HepG2 (cell line): ENCODE results near the gene CDK11A. TPM values are rescaled to one million over a fixed set of nuclear protein-coding genes. Genes with fewer than 3 reads are reported as not detected.

Experiments
- EEA1 ChIP-seq: sonication (generic); formaldehyde crosslinking; IDR thresholded peaks from 2 replicates; pipeline ENCODE4 v1.5.1; 2020; ENCODE audit warnings: mild to moderate bottlenecking, missing genetic modification reagents, borderline replicate concordance
- FOXA1 ChIP-seq, 2 experiments: fragments of 450-650 bp in 1 of 2; sonication (generic) in 1 of 2; formaldehyde crosslinking in 1 of 2; IDR thresholded peaks; 2 replicates each; pipeline versions ENCODE4 v1.4.0 to v1.6.1; 2016 to 2020; ENCODE audit warnings: missing genetic modification reagents in 1 of 2
- GABPB1 ChIP-seq: IDR thresholded peaks from 2 replicates; pipeline ENCODE4 v1.6.1; 2016; ENCODE audit warnings: mild to moderate bottlenecking, missing genetic modification reagents, moderate library complexity, missing compliant biosample characterization
- GATAD2A ChIP-seq: IDR thresholded peaks from 2 replicates; pipeline ENCODE4 v1.6.1; 2016
- MAFK ChIP-seq, 2 experiments: IDR thresholded peaks in 1 of 2; conservative IDR thresholded peaks in 1 of 2; 2 replicates each; pipeline ENCODE4 v1.6.1; 2011; ENCODE audit warnings: improper control_type of control experiment in 2 of 2, low read length in 2 of 2
- MAX ChIP-seq: IDR thresholded peaks from 2 replicates; pipeline ENCODE4 v1.6.1; 2012; ENCODE audit warnings: inconsistent platforms
- NFE2 ChIP-seq: sonication (generic); formaldehyde crosslinking; IDR thresholded peaks from 2 replicates; pipeline ENCODE4 v1.4.0; 2020; ENCODE audit warnings: missing genetic modification reagents
- NFKB2 ChIP-seq: sonication (generic); formaldehyde crosslinking; IDR thresholded peaks from 2 replicates; pipeline ENCODE4 v1.4.0; 2020; ENCODE audit warnings: missing genetic modification reagents, borderline replicate concordance
- NRL ChIP-seq: sonication (generic); formaldehyde crosslinking; IDR thresholded peaks from 2 replicates; pipeline ENCODE4 v1.5.0; 2020; ENCODE audit warnings: missing genetic modification reagents, mild to moderate bottlenecking, moderate library complexity, borderline replicate concordance
- PAXIP1 ChIP-seq: sonication (generic); formaldehyde crosslinking; conservative IDR thresholded peaks from 2 replicates; pipeline ENCODE4 v1.4.0; 2020; ENCODE audit warnings: mild to moderate bottlenecking, missing genetic modification reagents, moderate library complexity
- SNAPC2 ChIP-seq: sonication (generic); formaldehyde crosslinking; IDR thresholded peaks from 2 replicates; pipeline ENCODE4 v1.8.1; 2022; ENCODE audit warnings: mild to moderate bottlenecking, missing genetic modification reagents
- TBX3 ChIP-seq: fragments of 450-650 bp; IDR thresholded peaks from 2 replicates; pipeline ENCODE4 v1.6.1; 2017; ENCODE audit warnings: antibody characterized with exemption, mild to moderate bottlenecking, inconsistent platforms, borderline replicate concordance
- TCF7L2 ChIP-seq: IDR thresholded peaks from 2 replicates; pipeline ENCODE4 v1.6.1; 2011; ENCODE audit warnings: mild to moderate bottlenecking, low read depth, low read length, moderate library complexity
- ZNF256 ChIP-seq: sonication (generic); formaldehyde crosslinking; conservative IDR thresholded peaks from 2 replicates; pipeline ENCODE4 v1.4.0; 2020; ENCODE audit warnings: missing genetic modification reagents
- ZNF431 ChIP-seq: sonication (generic); formaldehyde crosslinking; IDR thresholded peaks from 2 replicates; pipeline ENCODE4 v1.9.0; 2022; ENCODE audit warnings: missing genetic modification reagents, low read depth, mild to moderate bottlenecking, borderline replicate concordance
- ZNF598 ChIP-seq: sonication (generic); formaldehyde crosslinking; IDR thresholded peaks from 2 replicates; pipeline ENCODE4 v1.5.1; 2020; ENCODE audit warnings: mild to moderate bottlenecking, missing genetic modification reagents, borderline replicate concordance
- ZNF788 ChIP-seq: sonication (generic); formaldehyde crosslinking; IDR thresholded peaks from 2 replicates; pipeline ENCODE4 v1.5.0; 2020; ENCODE audit warnings: mild to moderate bottlenecking, missing genetic modification reagents, borderline replicate concordance
- ZNF839 ChIP-seq: sonication (generic); formaldehyde crosslinking; IDR thresholded peaks from 2 replicates; pipeline ENCODE4 v1.4.0; 2020; ENCODE audit warnings: missing genetic modification reagents, mild to moderate bottlenecking, borderline replicate concordance
- ZNF891 ChIP-seq: sonication (generic); formaldehyde crosslinking; IDR thresholded peaks from 2 replicates; pipeline ENCODE4 v1.5.0; 2020; ENCODE audit warnings: mild to moderate bottlenecking, missing genetic modification reagents
- polyA plus RNA-seq, 8 experiments: library from polyadenylated mRNA; depleted of rRNA in 3 of 8; stranded (reverse) in 7 of 8; unstranded in 1 of 8; fragments of >200 nt; fragmentation: Illumina TruSeq in 4 of 8; extraction: Trizol in 4 of 8; gene quantifications; 2 replicates each; pipeline versions ENCODE4 v1.2.1 to v1.2.3, GENCODE V29; 2011 to 2016; ENCODE audit warnings: low read depth in 4 of 8, missing spikeins in 1 of 8, mixed read lengths in 1 of 8; ENCODE audit not compliant: insufficient read depth in 1 of 8
- total RNA-seq, 5 experiments: library from RNA; depleted of rRNA; stranded (reverse); fragments of >200 nt; fragmentation: Illumina TruSeq; extraction: Trizol; gene quantifications; 2 replicates each; pipeline ENCODE4 v1.2.3, GENCODE V29; 2016; ENCODE audit warnings: low read depth in 1 of 5
- TF ChIP-seq, protein P1 (sequence below): sonication (generic); formaldehyde crosslinking; IDR thresholded peaks from 2 replicates; pipeline ENCODE4 v1.5.0; 2020; ENCODE audit warnings: missing genetic modification reagents
- TF ChIP-seq, protein P2 (sequence below): sonication (generic); formaldehyde crosslinking; IDR thresholded peaks from 2 replicates; pipeline ENCODE4 v1.4.0; 2020; ENCODE audit warnings: mild to moderate bottlenecking, missing genetic modification reagents, borderline replicate concordance

The CDK11A gene
- total and polyA plus RNA-seq, 2 of the 13 experiments (the other 11 are each of a cell fraction or from before 2014, with no cell fraction given) = 11.2 to 17.9 TPM

GRCh38 chr1:1678581-1679380 lies 45.4 kb downstream of the CDK11A start (continued):
- TF ChIP-seq, protein P1, sequence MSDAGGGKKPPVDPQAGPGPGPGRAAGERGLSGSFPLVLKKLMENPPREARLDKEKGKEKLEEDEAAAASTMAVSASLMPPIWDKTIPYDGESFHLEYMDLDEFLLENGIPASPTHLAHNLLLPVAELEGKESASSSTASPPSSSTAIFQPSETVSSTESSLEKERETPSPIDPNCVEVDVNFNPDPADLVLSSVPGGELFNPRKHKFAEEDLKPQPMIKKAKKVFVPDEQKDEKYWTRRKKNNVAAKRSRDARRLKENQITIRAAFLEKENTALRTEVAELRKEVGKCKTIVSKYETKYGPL (CRISPR knock-in tag) = no peak
- TF ChIP-seq NFKB2 (CRISPR knock-in tag) (no peak), TBX3 (no peak), MAFK (conservative IDR thresholded peaks at IDR 0.05 in 1 of 2, IDR thresholded peaks at IDR 0.05 in 1 of 2; ENCODE audit: low read length in 2 of 2) (no peak), NFE2 (CRISPR knock-in tag) (no peak), ZNF891 (peak; percentile 83), ZNF431 (0 out of 2 replicates have a peak, but pooled peaks have one; percentile 27), PAXIP1 (CRISPR knock-in tag) (peak; percentile 77), GABPB1 (peak; percentile 62), ZNF839 (CRISPR knock-in tag) (no peak), ZNF598 (no peak), ZNF256 (CRISPR knock-in tag) (no peak), FOXA1 (IDR thresholded peaks at IDR 0.05) (no peak), FOXA1 (CRISPR knock-in tag; IDR thresholded peaks at IDR 0.05) (no peak), ZNF788 (peak; percentile 75; the same call in 1 of the 2 replicates), EEA1 (CRISPR knock-in tag) (no peak), TCF7L2 (no peak), MAX (peak; percentile 92), NRL (peak; percentile 93), GATAD2A (peak; percentile 78; the same call in 1 of the 2 replicates), SNAPC2 (CRISPR knock-in tag) (no peak)
- TF ChIP-seq, protein P2, sequence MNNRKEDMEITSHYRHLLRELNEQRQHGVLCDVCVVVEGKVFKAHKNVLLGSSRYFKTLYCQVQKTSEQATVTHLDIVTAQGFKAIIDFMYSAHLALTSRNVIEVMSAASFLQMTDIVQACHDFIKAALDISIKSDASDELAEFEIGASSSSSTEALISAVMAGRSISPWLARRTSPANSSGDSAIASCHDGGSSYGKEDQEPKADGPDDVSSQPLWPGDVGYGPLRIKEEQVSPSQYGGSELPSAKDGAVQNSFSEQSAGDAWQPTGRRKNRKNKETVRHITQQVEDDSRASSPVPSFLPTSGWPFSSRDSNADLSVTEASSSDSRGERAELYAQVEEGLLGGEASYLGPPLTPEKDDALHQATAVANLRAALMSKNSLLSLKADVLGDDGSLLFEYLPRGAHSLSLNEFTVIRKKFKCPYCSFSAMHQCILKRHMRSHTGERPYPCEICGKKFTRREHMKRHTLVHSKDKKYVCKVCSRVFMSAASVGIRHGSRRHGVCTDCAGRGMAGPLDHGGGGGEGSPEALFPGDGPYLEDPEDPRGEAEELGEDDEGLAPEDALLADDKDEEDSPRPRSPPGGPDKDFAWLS (CRISPR knock-in tag) = no peak
